ENCODE data around the gene DPY19L3.

GRCh38 chr19:32415246-32415645, 9.7 kb downstream of the DPY19L3 start:
- TF ChIP-seq CTCF (IDR thresholded peaks at IDR 0.05; ENCODE audit: poor library complexity) (no peak), EZH2phosphoT487 (IDR thresholded peaks at IDR 0.05; ENCODE audit: low read depth, severe bottlenecking, unreplicated experiment) (no peak), EZH2 (IDR thresholded peaks at IDR 0.05; ENCODE audit: borderline replicate concordance) (no peak)
